KMS-11 (cell line): ENCODE data around the gene NEDD9.

Experiments
- H2AFZ ChIP-seq: fragments of 200-600 bp; sonication (generic); 2 replicates; pipeline ENCODE4 v1.6.1; 2016; ENCODE audit warnings: antibody characterized with exemption, mixed run types, low read depth
- H3K27ac ChIP-seq: fragments of 200-600 bp; sonication (generic); 2 replicates; pipeline ENCODE4 v1.6.1; 2016; ENCODE audit warnings: mild to moderate bottlenecking, mixed run types
- H3K27me3 ChIP-seq: fragments of 200-600 bp; sonication (generic); 2 replicates; pipeline ENCODE4 v1.6.1; 2017; ENCODE audit warnings: mild to moderate bottlenecking, low read depth, mixed run types, moderate library complexity; ENCODE audit not compliant: insufficient read depth
- H3K36me3 ChIP-seq: fragments of 200-600 bp; sonication (generic); 2 replicates; pipeline ENCODE4 v1.6.1; 2017; ENCODE audit warnings: mild to moderate bottlenecking, mixed run types; ENCODE audit not compliant: insufficient read depth
- H3K4me1 ChIP-seq: fragments of 200-600 bp; sonication (generic); 2 replicates; pipeline ENCODE4 v1.6.1; 2016; ENCODE audit warnings: mild to moderate bottlenecking, low read depth, mixed run types; ENCODE audit not compliant: poor library complexity, severe bottlenecking
- H3K4me2 ChIP-seq: fragments of 200-600 bp; sonication (generic); 2 replicates; pipeline ENCODE4 v1.7.0; 2016; ENCODE audit warnings: mild to moderate bottlenecking, mixed run types
- H3K4me3 ChIP-seq: fragments of 200-600 bp; sonication (generic); IDR thresholded peaks from 2 replicates; pipeline ENCODE4 v1.6.1; 2017; ENCODE audit warnings: low read depth, low read length, mixed read lengths; ENCODE audit not compliant: insufficient read depth
- H3K79me2 ChIP-seq: fragments of 200-600 bp; sonication (generic); 2 replicates; pipeline ENCODE4 v1.6.1; 2016; ENCODE audit warnings: low read depth, mixed run types; ENCODE audit not compliant: insufficient read depth
- H3K9ac ChIP-seq: fragments of 200-600 bp; sonication (generic); 2 replicates; pipeline ENCODE4 v1.6.1; 2016; ENCODE audit warnings: mild to moderate bottlenecking, mixed run types
- H4K20me1 ChIP-seq: fragments of 200-600 bp; sonication (generic); 2 replicates; pipeline ENCODE4 v1.6.1; 2016; ENCODE audit warnings: mild to moderate bottlenecking, mixed run types; ENCODE audit not compliant: insufficient read depth
- TF ChIP-seq, protein P1 (sequence below): fragments of 200-600 bp; sonication (generic); conservative IDR thresholded peaks from 2 replicates; pipeline ENCODE4 v1.6.1; 2017; ENCODE audit warnings: low read depth, mild to moderate bottlenecking, antibody characterized with exemption, low read length, moderate library complexity, mixed read lengths

NEDD9 gene

DNA sequence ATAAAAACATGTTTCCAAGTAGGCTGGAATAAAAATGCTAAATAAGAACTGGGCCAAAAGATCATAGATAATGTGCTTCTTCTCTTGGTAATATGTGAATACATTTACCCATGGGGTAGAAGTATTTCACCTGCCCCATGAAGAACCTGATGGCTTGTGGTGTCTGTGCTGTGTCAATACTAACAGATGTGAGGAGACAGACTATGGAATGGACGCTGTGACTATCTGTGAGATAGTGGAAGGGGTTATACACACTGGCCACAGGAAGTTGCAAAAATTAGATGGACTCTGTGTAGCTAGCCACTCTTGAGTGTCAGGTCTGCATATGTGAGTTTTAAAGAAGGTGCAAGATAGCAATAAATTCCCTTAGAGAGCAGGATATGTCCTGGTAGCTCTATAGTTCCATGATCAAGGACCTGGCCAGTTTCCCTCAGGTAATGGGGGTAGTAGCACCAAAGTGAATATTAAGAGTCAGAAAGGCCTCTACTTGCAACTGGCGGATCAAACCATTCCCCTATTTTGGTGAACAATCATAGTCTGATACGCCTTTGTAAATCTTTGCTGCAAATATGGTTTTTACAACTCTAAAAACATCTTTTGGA is 48.6 kb downstream of the NEDD9 start:
- no peaks in the 10 kb centered on the region for H3K79me2 ChIP-seq
- TF ChIP-seq, protein P1, sequence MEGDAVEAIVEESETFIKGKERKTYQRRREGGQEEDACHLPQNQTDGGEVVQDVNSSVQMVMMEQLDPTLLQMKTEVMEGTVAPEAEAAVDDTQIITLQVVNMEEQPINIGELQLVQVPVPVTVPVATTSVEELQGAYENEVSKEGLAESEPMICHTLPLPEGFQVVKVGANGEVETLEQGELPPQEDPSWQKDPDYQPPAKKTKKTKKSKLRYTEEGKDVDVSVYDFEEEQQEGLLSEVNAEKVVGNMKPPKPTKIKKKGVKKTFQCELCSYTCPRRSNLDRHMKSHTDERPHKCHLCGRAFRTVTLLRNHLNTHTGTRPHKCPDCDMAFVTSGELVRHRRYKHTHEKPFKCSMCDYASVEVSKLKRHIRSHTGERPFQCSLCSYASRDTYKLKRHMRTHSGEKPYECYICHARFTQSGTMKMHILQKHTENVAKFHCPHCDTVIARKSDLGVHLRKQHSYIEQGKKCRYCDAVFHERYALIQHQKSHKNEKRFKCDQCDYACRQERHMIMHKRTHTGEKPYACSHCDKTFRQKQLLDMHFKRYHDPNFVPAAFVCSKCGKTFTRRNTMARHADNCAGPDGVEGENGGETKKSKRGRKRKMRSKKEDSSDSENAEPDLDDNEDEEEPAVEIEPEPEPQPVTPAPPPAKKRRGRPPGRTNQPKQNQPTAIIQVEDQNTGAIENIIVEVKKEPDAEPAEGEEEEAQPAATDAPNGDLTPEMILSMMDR = no peak
- no peak overlapping the region for H3K9ac ChIP-seq
- no peak overlapping the region for H2AFZ ChIP-seq
- H3K4me2 ChIP-seq = no peak overlapping the region
- no peaks in the 10 kb centered on the region for H4K20me1 ChIP-seq
- no peak overlapping the region for H3K4me3 ChIP-seq
- no peaks in the 10 kb centered on the region for H3K36me3 ChIP-seq
- H3K27ac ChIP-seq = no peak overlapping the region
- no peaks in the 10 kb centered on the region for H3K4me1 ChIP-seq
- no peaks in the 10 kb centered on the region for H3K27me3 ChIP-seq

DNA sequence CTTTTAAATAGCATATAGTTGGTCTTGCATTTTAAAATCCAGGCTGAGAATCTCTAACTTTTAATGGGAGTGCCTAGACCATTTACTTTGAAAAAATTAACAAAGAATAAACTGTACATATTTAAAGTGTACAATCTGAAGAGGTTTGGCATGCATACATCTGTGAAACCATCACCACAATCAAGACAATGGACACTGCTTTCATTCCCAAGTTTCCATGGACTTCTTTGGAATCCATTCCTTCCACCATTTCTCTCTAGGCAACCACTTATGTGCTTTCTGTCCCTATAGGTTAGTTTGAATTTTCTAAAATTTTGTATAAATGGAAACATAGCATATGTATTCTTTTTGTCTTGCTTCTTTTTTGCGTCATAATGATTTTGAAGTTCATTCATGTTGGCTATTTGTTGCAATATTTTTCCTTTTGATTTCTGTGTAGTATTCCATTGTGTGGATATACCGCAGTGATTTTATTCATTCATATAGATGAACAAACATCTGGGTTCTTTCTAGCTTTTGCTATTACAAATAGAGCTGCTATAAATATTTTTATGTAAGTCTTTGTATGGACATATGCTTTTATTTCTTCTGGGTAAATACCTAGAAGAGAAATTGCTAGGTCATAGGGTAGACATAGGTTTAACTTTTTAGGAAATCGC is 50.9 kb downstream of the NEDD9 start:
- Histone ChIP-seq H4K20me1 (no peaks in the 10 kb centered on the region), H3K4me2 (no peak overlapping the region), H3K4me1 (no peaks in the 10 kb centered on the region), H3K79me2 (no peaks in the 10 kb centered on the region), H3K9ac (no peak overlapping the region), H3K27me3 (no peaks in the 10 kb centered on the region), H3K4me3 (no peak overlapping the region), H3K36me3 (no peaks in the 10 kb centered on the region), H2AFZ (no peak overlapping the region), H3K27ac (no peak overlapping the region)
- TF ChIP-seq, protein P1 = no peak

DNA sequence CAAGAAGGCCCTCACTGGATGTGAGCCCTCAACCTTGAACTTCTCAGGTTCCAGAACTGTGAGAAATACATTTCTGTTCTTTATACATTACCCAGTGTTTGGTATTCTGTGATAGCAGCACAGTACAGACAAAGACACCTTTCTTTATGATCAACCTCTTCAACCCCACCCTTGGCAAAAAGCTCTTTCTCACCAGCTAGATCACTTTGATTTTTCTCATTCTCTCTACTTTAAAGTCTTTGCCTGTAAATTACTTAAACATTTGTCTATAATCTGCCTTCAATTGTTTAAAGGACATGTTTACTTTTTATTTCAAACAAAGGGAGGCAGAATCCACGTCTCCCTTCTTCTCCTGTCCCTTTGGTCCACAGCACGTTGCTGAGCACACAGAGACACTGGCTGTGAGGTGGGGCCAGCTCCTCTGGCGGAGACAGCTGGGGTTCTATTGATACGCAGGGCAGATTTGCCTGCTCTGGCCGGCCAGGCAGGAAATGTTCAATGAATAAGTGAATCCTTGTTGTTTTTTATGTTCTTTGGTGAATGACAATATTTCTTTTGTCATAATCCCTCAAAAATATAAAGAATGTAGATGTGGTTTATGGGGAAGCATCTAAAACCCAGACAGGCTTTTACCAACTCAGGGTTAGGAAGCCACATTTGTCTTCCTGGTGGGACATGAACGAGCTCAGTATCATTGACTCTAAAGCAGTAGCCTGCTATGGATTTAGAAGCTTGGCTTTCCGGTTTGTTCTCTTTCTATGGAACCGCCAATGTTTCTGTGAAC is 52.9 kb downstream of the NEDD9 start:
- TF ChIP-seq, protein P1 = no peak
- Histone ChIP-seq H3K27me3 (no peaks in the 10 kb centered on the region), H4K20me1 (no peaks in the 10 kb centered on the region), H3K4me1 (no peaks in the 10 kb centered on the region), H3K4me2 (no peak overlapping the region), H3K9ac (no peak overlapping the region), H2AFZ (no peak overlapping the region), H3K79me2 (no peaks in the 10 kb centered on the region), H3K36me3 (no peaks in the 10 kb centered on the region), H3K4me3 (no peak overlapping the region), H3K27ac (no peak overlapping the region)

DNA sequence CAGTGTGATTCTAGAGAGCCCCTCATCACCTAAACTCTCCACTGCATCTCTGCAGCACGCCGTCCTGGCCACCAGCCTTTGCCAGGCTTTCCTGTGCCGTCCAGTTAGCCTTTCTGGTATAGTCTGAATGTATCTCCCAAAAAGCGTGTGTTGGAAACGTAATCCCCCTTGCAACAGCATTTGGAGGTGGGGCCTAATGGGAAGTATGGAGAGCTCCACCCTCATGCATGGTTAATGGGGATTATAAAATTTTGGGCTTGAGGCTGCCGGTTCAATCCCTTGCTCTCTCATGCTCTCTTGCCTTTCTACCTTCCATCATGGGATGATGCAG is 53.4 kb downstream of the NEDD9 start:
- Histone ChIP-seq H3K27ac (no peak overlapping the region), H3K36me3 (no peaks in the 10 kb centered on the region), H3K4me3 (no peak overlapping the region), H3K4me1 (no peaks in the 10 kb centered on the region), H3K4me2 (no peak overlapping the region), H3K27me3 (no peaks in the 10 kb centered on the region), H3K79me2 (no peaks in the 10 kb centered on the region), H2AFZ (no peak overlapping the region), H3K9ac (no peak overlapping the region), H4K20me1 (no peaks in the 10 kb centered on the region)
- TF ChIP-seq, protein P1 = no peak
